RWPE1 (cell line): ENCODE results near the gene HAUS8.

ENCODE experiments used
- CTCF ChIA-PET: fragments of 350-600 bp; sonication (Branson Sonifier 250); formaldehyde crosslinking; extraction: SDS; loops from one replicate; lab custom pipeline; 2021; lab: Yijun Ruan, JAX
- POLR2A ChIA-PET: fragments of 400-600 bp; formaldehyde crosslinking; extraction: SDS; loops from one replicate; lab custom pipeline; 2020; ENCODE audit warnings: antibody characterized with exemption; ENCODE audit not compliant: low non-redundant PET; lab: Yijun Ruan, JAX
- DNase-seq: peaks from one replicate; pipeline ENCODE4 v3.0.0; 2012; ENCODE audit warnings: low spot score
- H3K27ac ChIP-seq: fragments of 450-650 bp; 2 replicates; pipeline ENCODE4 v1.5.1; 2017
- TF ChIP-seq, protein P1 (sequence below): fragments of 450-650 bp; conservative IDR thresholded peaks from 2 replicates; pipeline ENCODE4 v1.5.1; 2017; ENCODE audit warnings: low read depth, mild to moderate bottlenecking

Gene HAUS8

GRCh38 chr19:17011485-17011884, 63.8 kb downstream of the HAUS8 start:
- ChIA-PET CTCF (interaction anchor here (0.7 kb wide), 1 partner anchor 142 kb away, joined by 4 read pairs; no protein-coding TSS in a partner anchor), POLR2A (no interaction called here)
- H3K27ac ChIP-seq = no peak overlapping the region
- TF ChIP-seq, protein P1, sequence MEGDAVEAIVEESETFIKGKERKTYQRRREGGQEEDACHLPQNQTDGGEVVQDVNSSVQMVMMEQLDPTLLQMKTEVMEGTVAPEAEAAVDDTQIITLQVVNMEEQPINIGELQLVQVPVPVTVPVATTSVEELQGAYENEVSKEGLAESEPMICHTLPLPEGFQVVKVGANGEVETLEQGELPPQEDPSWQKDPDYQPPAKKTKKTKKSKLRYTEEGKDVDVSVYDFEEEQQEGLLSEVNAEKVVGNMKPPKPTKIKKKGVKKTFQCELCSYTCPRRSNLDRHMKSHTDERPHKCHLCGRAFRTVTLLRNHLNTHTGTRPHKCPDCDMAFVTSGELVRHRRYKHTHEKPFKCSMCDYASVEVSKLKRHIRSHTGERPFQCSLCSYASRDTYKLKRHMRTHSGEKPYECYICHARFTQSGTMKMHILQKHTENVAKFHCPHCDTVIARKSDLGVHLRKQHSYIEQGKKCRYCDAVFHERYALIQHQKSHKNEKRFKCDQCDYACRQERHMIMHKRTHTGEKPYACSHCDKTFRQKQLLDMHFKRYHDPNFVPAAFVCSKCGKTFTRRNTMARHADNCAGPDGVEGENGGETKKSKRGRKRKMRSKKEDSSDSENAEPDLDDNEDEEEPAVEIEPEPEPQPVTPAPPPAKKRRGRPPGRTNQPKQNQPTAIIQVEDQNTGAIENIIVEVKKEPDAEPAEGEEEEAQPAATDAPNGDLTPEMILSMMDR = no peak
- no peak for DNase-seq

DNA sequence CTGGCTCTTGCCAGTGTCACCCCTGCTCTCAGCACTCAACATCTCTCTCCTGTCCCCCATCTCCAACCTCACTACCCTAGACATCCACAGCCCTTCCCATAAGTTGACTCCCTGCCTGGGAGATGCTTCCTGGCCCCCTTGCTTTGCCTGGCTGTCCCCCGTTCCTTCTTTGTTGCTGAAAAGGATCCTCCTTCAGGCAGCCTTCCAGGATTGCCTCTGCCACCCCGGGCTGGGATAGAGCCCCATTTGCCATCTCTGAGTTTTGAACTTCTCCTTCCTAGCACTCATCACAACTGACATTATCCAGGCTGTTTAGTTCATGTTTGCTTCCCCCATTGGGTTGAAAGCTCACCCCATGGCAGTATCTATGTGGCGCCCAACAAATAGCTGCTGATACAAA, 68.7 kb downstream of the HAUS8 start:
- no peak overlapping the region for H3K27ac ChIP-seq
- ChIA-PET CTCF (interaction anchor here (0.6 kb wide), 1 partner anchor 13 kb away, joined by 6 read pairs; no protein-coding TSS in a partner anchor), POLR2A (no interaction called here)
- DNase-seq = no peak
- TF ChIP-seq, protein P1 = no peak

DNA sequence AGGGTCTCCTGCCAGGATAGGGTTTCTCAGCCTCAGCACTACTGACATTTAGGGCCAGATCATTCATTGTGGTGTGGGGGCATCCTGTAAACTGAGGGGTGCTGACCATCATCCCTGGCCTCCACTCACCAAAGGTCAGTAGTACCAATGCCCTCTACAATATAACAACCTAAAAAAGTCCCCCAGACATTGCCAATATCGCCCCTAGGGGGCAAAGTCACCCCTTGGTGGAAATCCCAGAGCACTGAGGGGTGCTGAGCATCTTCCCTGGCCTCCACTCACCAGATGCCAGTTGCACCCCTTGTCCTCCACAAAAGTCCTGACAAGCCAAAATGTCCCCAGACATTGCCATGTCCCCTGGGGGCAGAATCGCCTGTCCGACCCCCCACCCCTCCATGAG, 70.3 kb downstream of the HAUS8 start:
- CTCF ChIA-PET = no interaction called here
- POLR2A ChIA-PET = no interaction called here
- H3K27ac ChIP-seq = no peak overlapping the region
- TF ChIP-seq, protein P1 = no peak
- no peak for DNase-seq

DNA sequence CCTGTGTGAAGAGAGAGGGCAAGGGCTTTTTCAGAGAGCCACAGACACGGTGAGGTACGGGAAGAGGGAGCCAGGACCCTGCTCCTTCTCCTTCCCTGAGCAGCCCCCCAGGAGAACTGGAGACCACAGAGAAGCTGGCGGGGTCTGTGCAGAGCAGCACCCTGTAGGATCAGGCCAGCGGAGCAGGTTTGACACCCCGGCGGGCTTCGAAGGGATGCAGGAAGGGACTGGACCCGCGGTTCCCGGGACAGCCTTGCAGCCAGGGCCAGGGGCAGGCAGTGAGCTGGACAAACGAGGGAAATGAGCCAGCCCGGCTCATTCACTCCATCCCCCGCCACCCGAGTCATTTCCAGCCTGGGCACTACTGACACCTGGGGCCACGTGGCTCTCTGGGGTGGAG, 70.9 kb downstream of the HAUS8 start:
- no peak for DNase-seq
- POLR2A ChIA-PET = no interaction called here
- H3K27ac ChIP-seq = no peak overlapping the region
- CTCF ChIA-PET = no interaction called here
- TF ChIP-seq, protein P1 = no peak

- no peak for DNase-seq
- H3K27ac ChIP-seq = no peak overlapping the region
- CTCF ChIA-PET = interaction anchor here (0.7 kb wide), 1 partner anchor 301 kb away, joined by 3 read pairs; no protein-coding TSS in a partner anchor
- POLR2A ChIA-PET = no interaction called here
- TF ChIP-seq, protein P1 = no peak
Measured at GRCh38 chr19:17002455-17002854, 72.8 kb downstream of the HAUS8 start.

DNA sequence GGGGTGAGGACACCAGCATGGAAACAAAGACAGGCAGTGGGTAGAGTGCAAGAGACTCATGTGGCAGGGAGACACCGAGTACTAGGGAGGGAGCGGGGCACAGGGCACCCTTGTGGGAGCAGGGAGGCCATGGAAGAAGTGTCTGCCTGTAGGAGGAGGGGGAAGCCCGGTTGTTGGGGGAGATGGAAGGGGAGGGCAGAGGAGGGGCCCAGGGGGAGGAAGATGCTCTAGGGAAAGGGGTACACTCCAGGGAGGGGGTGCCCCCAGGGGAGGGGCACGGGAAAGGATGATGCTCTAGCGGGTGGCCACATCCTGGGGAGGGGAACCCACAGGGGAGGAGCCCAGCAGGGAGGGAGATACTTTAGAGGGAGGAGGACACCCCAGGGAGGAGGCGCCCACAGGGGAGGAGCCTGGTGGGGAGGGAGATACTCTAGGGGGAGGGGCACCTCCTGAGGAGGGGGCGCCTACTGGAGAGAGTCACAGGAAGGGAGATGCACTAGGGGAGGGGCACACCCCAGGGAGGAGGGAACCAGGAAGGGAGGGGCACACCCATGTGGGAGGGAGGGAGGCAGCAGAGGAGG, 73.6 kb downstream of the HAUS8 start:
- CTCF ChIA-PET = interaction anchor here (0.6 kb wide), 1 partner anchor 200 kb away, joined by 4 read pairs; no protein-coding TSS in a partner anchor
- H3K27ac ChIP-seq = no peak overlapping the region
- no peak for DNase-seq
- TF ChIP-seq, protein P1 = no peak
- POLR2A ChIA-PET = no interaction called here
